Coronary artery (tissue), 2 donors: Measurements from ENCODE around the gene PRDM10.

Experiments used
- DNase-seq: peaks from one replicate; pipeline ENCODE4 v3.0.0-alpha.2; 2017; ENCODE audit warnings: low spot score
- H3K27ac ChIP-seq, 2 donors: fragments of 200-600 bp; sonication (generic); one replicate each; pipeline ENCODE4 v1.5.1; 2016 to 2019
- H3K4me3 ChIP-seq: fragments of 200-600 bp; sonication (generic); 2 replicates; pipeline ENCODE4 v1.5.1; 2016; ENCODE audit warnings: mild to moderate bottlenecking, moderate library complexity
- TF ChIP-seq, protein P1 (sequence below): fragments of 200-600 bp; sonication (generic); IDR thresholded peaks from one replicate; pipeline ENCODE4 v1.5.1; 2019; ENCODE audit warnings: antibody characterized with exemption

Gene PRDM10

DNA sequence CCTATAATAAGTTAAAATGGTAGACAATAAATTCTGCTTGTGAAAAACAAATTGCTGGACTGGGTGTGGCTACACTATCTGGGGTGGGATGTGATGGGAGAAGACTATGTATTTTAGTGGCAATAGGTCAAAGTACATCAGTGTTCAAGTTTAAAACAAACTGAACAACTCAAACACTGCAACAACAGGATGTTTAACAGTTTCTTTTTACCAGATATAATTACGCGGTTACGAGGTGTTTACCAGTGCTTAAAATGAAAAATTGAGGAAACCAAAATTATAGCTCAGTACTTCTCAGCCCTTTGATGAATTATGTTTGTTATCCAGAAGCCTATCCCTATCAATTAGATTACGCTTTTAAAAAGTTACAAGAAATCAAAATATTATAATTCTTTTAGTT is 3.2 kb downstream of the PRDM10 start:
- DNase-seq = no peak
- no peak overlapping the region for H3K27ac ChIP-seq
- TF ChIP-seq, protein P1, sequence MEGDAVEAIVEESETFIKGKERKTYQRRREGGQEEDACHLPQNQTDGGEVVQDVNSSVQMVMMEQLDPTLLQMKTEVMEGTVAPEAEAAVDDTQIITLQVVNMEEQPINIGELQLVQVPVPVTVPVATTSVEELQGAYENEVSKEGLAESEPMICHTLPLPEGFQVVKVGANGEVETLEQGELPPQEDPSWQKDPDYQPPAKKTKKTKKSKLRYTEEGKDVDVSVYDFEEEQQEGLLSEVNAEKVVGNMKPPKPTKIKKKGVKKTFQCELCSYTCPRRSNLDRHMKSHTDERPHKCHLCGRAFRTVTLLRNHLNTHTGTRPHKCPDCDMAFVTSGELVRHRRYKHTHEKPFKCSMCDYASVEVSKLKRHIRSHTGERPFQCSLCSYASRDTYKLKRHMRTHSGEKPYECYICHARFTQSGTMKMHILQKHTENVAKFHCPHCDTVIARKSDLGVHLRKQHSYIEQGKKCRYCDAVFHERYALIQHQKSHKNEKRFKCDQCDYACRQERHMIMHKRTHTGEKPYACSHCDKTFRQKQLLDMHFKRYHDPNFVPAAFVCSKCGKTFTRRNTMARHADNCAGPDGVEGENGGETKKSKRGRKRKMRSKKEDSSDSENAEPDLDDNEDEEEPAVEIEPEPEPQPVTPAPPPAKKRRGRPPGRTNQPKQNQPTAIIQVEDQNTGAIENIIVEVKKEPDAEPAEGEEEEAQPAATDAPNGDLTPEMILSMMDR = no peak
- no peak overlapping the region for H3K4me3 ChIP-seq

- Histone ChIP-seq H3K27ac (no peak overlapping the region), H3K4me3 (no peak overlapping the region)
- DNase-seq = no peak
- TF ChIP-seq, protein P1 = no peak
These were observed 3.7 kb downstream of the PRDM10 start for GRCh38 chr11:129998905-129999304.

DNA sequence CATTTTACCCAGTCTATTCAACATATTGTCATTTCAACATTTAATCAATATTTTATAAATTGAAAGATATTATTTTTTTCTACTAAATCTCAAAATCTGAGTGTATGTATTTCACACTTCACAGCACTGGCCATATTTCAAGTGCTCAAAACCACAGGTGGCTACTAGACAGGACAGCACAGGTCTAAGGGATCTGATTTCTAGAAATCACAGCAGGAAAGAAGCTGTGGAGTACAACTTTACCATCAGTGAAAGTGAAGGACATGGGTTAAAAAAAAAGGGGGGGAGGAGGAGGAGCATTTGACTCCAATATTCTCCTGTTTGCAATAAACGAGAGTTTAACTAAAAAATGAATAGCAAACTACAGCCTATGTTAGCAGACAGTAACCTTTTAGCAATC is 4.5 kb downstream of the PRDM10 start:
- DNase-seq = no peak
- TF ChIP-seq, protein P1 = no peak
- no peak overlapping the region for H3K4me3 ChIP-seq
- no peak overlapping the region for H3K27ac ChIP-seq

DNA sequence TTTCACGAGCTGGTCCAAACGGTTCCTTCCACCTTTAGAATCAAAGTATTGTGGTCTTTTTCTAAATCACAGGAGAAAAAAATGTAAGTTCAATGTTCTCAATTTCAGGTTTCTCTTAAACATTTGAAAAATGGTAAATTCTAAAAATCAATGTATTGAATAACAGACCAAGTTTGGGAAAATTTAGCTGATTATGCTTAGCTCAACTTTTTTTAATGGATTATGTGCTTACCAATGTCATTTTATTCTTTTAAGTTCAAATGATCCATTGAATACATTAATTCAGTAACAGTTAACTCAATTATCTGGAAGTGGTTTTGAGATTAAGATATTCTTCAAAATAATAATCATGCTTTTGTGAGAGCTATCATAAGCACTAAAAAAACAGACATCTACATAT is 5.1 kb downstream of the PRDM10 start:
- H3K27ac ChIP-seq = no peak overlapping the region
- no peak overlapping the region for H3K4me3 ChIP-seq
- DNase-seq = no peak
- TF ChIP-seq, protein P1 = no peak

DNA sequence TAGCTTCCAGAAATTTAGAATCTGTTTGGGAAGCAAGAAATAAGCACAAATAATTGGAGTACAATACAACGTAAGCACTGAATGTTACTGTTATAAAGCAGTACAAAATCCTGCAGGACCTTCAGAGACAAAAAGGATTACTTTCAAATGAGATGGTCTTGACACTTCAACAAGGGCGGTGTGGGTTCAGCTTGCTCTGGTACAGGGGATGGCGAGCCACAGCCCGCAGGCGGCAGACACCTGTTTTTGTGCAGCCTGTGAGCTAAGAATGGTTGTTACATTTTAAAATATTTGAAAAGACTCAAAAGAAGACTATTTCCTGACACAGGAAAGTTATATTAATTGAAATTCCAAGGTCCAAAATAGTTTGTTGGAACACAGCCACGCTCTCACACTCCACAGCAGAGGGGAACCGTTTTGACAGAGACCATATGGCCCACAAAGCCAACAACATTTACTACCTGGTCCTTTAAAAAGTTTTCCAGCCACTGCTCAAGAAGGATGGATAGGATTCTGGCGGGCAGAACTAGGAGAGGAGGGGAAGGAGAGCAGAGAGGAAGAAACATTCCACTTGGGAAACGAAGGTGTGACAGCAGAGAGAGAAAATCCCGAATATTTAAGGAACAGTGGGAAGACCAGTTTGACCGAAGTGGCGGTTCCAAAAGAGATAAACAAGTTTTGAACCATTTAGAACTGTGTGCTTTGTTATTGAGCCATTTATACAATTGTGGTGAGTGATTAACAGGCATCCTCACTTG is 6.3 kb downstream of the PRDM10 start:
- Histone ChIP-seq H3K4me3 (no peak overlapping the region), H3K27ac (no peak overlapping the region)
- DNase-seq = no peak
- TF ChIP-seq, protein P1 = no peak

DNA sequence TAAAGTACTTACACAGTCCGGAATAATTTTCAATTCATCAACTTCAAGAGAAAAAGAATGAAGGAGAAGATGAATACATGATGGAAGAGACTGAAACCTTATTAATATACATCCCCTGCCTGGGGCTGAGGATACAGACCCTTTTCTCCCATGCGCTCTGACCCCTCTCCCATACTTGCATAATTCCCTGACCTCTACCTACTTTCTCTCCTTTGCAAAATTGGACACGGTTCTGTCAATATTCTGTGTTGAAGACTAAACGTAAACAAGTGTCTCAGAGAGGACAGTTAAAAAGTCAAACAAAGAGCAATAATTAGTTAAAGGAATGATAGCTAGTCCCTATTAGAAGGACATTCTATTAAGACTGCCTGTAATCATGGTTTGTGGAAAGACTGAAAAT is 7.5 kb downstream of the PRDM10 start:
- H3K4me3 ChIP-seq = no peak overlapping the region
- no peak for DNase-seq
- TF ChIP-seq, protein P1 = no peak

More for the DNA sequence above, 7.5 kb downstream of the PRDM10 start:
- no peak overlapping the region for H3K27ac ChIP-seq
